ENCODE data around the gene CAT. TPM values are rescaled to one million over a fixed set of nuclear protein-coding genes. Genes with fewer than 3 reads are reported as not detected.

The CAT gene
- total and polyA plus RNA-seq, 2 donors (not counting 1 experiment from before 2014, with no cell fraction given), result 93.8 to 113 TPM

- Histone ChIP-seq H3K4me1 (ENCODE audit: control insufficient read depth, extremely low read depth, insufficient read depth, low read length) (no peaks in the 10 kb centered on the region), H4K20me1 (ENCODE audit: control insufficient read depth, extremely low read depth, insufficient read depth, low read length) (no peaks in the 10 kb centered on the region), H3K27me3 (ENCODE audit: control insufficient read depth, insufficient read depth, low read length) (peaks cover 16% of the 10 kb centered on the region), H3K27ac (ENCODE audit: insufficient read depth, low read length) (no peak overlapping the region), H3K9ac (ENCODE audit: insufficient read depth, low read length) (no peak overlapping the region), H3K9me3 (ENCODE audit: control insufficient read depth, insufficient read depth, low read depth, low read length) (no peaks in the 10 kb centered on the region), H3K36me3 (ENCODE audit: control insufficient read depth, insufficient read depth, low read length) (no peaks in the 10 kb centered on the region), H3K4me3 (replicated peaks in 1 of 4; ENCODE audit: control extremely low read depth in 1 of 4, insufficient read depth in 1 of 4, low read depth in 3 of 4, low read length in 4 of 4) (no peak overlapping the region), H3K4me2 (ENCODE audit: extremely low read depth, insufficient read depth, low read length) (no peak overlapping the region), H3K79me2 (ENCODE audit: control insufficient read depth, insufficient read depth, low read length) (no peaks in the 10 kb centered on the region), H2AFZ (ENCODE audit: low read length) (no peak overlapping the region)
- no peak for DNase-seq (ENCODE audit: low read depth in 2 of 2)
- TF ChIP-seq EZH2 (IDR thresholded peaks at IDR 0.05; ENCODE audit: low read length, missing control alignments) (no peak), CTCF (conservative IDR thresholded peaks at IDR 0.05 in 1 of 2, IDR thresholded peaks at IDR 0.05 in 1 of 2; ENCODE audit: low read depth in 1 of 2, low read length in 2 of 2) (no peak)
Observed at GRCh38 chr11:34483106-34483874, 44.6 kb downstream of the CAT start.

- Histone ChIP-seq H3K4me1 (ENCODE audit: control insufficient read depth, extremely low read depth, insufficient read depth, low read length) (no peaks in the 10 kb centered on the region), H3K4me3 (replicated peaks in 1 of 4; ENCODE audit: control extremely low read depth in 1 of 4, insufficient read depth in 1 of 4, low read depth in 3 of 4, low read length in 4 of 4) (no peak overlapping the region), H3K9ac (ENCODE audit: insufficient read depth, low read length) (no peak overlapping the region), H2AFZ (ENCODE audit: low read length) (no peak overlapping the region), H3K36me3 (ENCODE audit: control insufficient read depth, insufficient read depth, low read length) (no peaks in the 10 kb centered on the region), H3K4me2 (ENCODE audit: extremely low read depth, insufficient read depth, low read length) (no peak overlapping the region), H3K27ac (ENCODE audit: insufficient read depth, low read length) (no peak overlapping the region), H3K9me3 (ENCODE audit: control insufficient read depth, insufficient read depth, low read depth, low read length) (no peaks in the 10 kb centered on the region), H4K20me1 (ENCODE audit: control insufficient read depth, extremely low read depth, insufficient read depth, low read length) (no peaks in the 10 kb centered on the region), H3K79me2 (ENCODE audit: control insufficient read depth, insufficient read depth, low read length) (no peaks in the 10 kb centered on the region), H3K27me3 (ENCODE audit: control insufficient read depth, insufficient read depth, low read length) (peaks cover 15% of the 10 kb centered on the region)
- no peak for DNase-seq (ENCODE audit: low read depth in 2 of 2)
- no peak for TF ChIP-seq EZH2 (IDR thresholded peaks at IDR 0.05; ENCODE audit: low read length, missing control alignments)
- no peak for TF ChIP-seq CTCF (conservative IDR thresholded peaks at IDR 0.05 in 1 of 2, IDR thresholded peaks at IDR 0.05 in 1 of 2; ENCODE audit: low read depth in 1 of 2, low read length in 2 of 2)
Observed at GRCh38 chr11:34487430-34487829, 48.7 kb downstream of the CAT start.

- no peaks in the 10 kb centered on the region for H3K4me1 ChIP-seq (ENCODE audit: control insufficient read depth, extremely low read depth, insufficient read depth, low read length)
- TF ChIP-seq CTCF (conservative IDR thresholded peaks at IDR 0.05 in 1 of 2, IDR thresholded peaks at IDR 0.05 in 1 of 2; ENCODE audit: low read depth in 1 of 2, low read length in 2 of 2) (no peak), EZH2 (IDR thresholded peaks at IDR 0.05; ENCODE audit: low read length, missing control alignments) (no peak)
- no peak for DNase-seq (ENCODE audit: low read depth in 2 of 2)
- H3K27me3 ChIP-seq (ENCODE audit: control insufficient read depth, insufficient read depth, low read length), result peaks cover 15% of the 10 kb centered on the region
- no peak overlapping the region for H3K4me2 ChIP-seq (ENCODE audit: extremely low read depth, insufficient read depth, low read length)
- H3K9me3 ChIP-seq (ENCODE audit: control insufficient read depth, insufficient read depth, low read depth, low read length), result no peaks in the 10 kb centered on the region
- no peaks in the 10 kb centered on the region for H4K20me1 ChIP-seq (ENCODE audit: control insufficient read depth, extremely low read depth, insufficient read depth, low read length)
- H2AFZ ChIP-seq (ENCODE audit: low read length), result no peak overlapping the region
- no peak overlapping the region for H3K27ac ChIP-seq (ENCODE audit: insufficient read depth, low read length)
- no peaks in the 10 kb centered on the region for H3K36me3 ChIP-seq (ENCODE audit: control insufficient read depth, insufficient read depth, low read length)
- H3K79me2 ChIP-seq (ENCODE audit: control insufficient read depth, insufficient read depth, low read length), result no peaks in the 10 kb centered on the region
- no peak overlapping the region for H3K4me3 ChIP-seq (replicated peaks in 1 of 4; ENCODE audit: control extremely low read depth in 1 of 4, insufficient read depth in 1 of 4, low read depth in 3 of 4, low read length in 4 of 4)
- no peak overlapping the region for H3K9ac ChIP-seq (ENCODE audit: insufficient read depth, low read length)
Observed at GRCh38 chr11:34488855-34489557, 50.3 kb downstream of the CAT start.

All from fibroblast of lung (primary cell).